CD4-positive, alpha-beta T cell treated with Interferon gamma for 1 hour (primary cell): ENCODE data around the gene ZBTB20.

Source experiments
- DNase-seq: peaks from one replicate; pipeline ENCODE4 v3.0.0-alpha.2; 2020

Gene ZBTB20

GRCh38 chr3:114351123-114351821 is 795.8 kb downstream of the ZBTB20 start:
- no peak for DNase-seq

- no peak for DNase-seq
Observed at GRCh38 chr3:114350690-114351089, 796.4 kb downstream of the ZBTB20 start.

- DNase-seq: no peak
Observed at GRCh38 chr3:114350271-114350670, 796.8 kb downstream of the ZBTB20 start.

- no peak for DNase-seq
Observed at GRCh38 chr3:114344492-114344891, 802.6 kb downstream of the ZBTB20 start.

GRCh38 chr3:114338651-114339357 is 808.3 kb downstream of the ZBTB20 start:
- no peak for DNase-seq

- DNase-seq: no peak
Observed at GRCh38 chr3:114336857-114337256, 810.2 kb downstream of the ZBTB20 start.

- no peak for DNase-seq
Observed at GRCh38 chr3:114336122-114336697, 810.9 kb downstream of the ZBTB20 start.

GRCh38 chr3:114333923-114334240 is 813.2 kb downstream of the ZBTB20 start:
- no peak for DNase-seq

GRCh38 chr3:114333180-114333922 is 813.7 kb downstream of the ZBTB20 start:
- no peak for DNase-seq

GRCh38 chr3:114332342-114333179 is 814.5 kb downstream of the ZBTB20 start:
- no peak for DNase-seq

GRCh38 chr3:114331710-114332109 is 815.4 kb downstream of the ZBTB20 start:
- DNase-seq: no peak

GRCh38 chr3:114331007-114331406 is 816.1 kb downstream of the ZBTB20 start:
- DNase-seq: no peak

GRCh38 chr3:114329823-114330222 is 817.3 kb downstream of the ZBTB20 start:
- DNase-seq: no peak

- no peak for DNase-seq
Observed at GRCh38 chr3:114328345-114328744, 818.7 kb downstream of the ZBTB20 start.

- no peak for DNase-seq
Observed at GRCh38 chr3:114327665-114328064, 819.4 kb downstream of the ZBTB20 start.

- DNase-seq: no peak
Observed at GRCh38 chr3:114323546-114324254, 823.4 kb downstream of the ZBTB20 start.

- no peak for DNase-seq
Observed at GRCh38 chr3:114320246-114320645, 826.8 kb downstream of the ZBTB20 start.

GRCh38 chr3:114319453-114319852 is 827.6 kb downstream of the ZBTB20 start:
- DNase-seq: no peak

GRCh38 chr3:114318295-114318694 is 828.8 kb downstream of the ZBTB20 start:
- DNase-seq: no peak

- DNase-seq: no peak
Observed at GRCh38 chr3:114314282-114314681, 832.8 kb downstream of the ZBTB20 start.

- no peak for DNase-seq
Observed at GRCh38 chr3:114313426-114313825, 833.7 kb downstream of the ZBTB20 start.

GRCh38 chr3:114310695-114311094 is 836.4 kb downstream of the ZBTB20 start:
- DNase-seq: no peak
